ENCODE results near the gene PNMA6E.

Gene PNMA6E

GRCh38 chrX:153449368-153450113 lies 48.4 kb upstream of the PNMA6E start:
- no peak for ATAC-seq
- TF ChIP-seq TSHZ2 (CRISPR knock-in tag; IDR thresholded peaks at IDR 0.05) = no peak
- TF ChIP-seq TOX (CRISPR knock-in tag; IDR thresholded peaks at IDR 0.05; ENCODE audit: borderline replicate concordance) = no peak
- no peak for TF ChIP-seq ZFP30 (CRISPR knock-in tag; IDR thresholded peaks at IDR 0.05)
- TF ChIP-seq GLIS3 (CRISPR knock-in tag; IDR thresholded peaks at IDR 0.05) = no peak
- no peak for TF ChIP-seq ZNF70 (CRISPR knock-in tag; IDR thresholded peaks at IDR 0.05)
- TF ChIP-seq ZC3H10 (CRISPR knock-in tag; IDR thresholded peaks at IDR 0.05) = no peak

DNA sequence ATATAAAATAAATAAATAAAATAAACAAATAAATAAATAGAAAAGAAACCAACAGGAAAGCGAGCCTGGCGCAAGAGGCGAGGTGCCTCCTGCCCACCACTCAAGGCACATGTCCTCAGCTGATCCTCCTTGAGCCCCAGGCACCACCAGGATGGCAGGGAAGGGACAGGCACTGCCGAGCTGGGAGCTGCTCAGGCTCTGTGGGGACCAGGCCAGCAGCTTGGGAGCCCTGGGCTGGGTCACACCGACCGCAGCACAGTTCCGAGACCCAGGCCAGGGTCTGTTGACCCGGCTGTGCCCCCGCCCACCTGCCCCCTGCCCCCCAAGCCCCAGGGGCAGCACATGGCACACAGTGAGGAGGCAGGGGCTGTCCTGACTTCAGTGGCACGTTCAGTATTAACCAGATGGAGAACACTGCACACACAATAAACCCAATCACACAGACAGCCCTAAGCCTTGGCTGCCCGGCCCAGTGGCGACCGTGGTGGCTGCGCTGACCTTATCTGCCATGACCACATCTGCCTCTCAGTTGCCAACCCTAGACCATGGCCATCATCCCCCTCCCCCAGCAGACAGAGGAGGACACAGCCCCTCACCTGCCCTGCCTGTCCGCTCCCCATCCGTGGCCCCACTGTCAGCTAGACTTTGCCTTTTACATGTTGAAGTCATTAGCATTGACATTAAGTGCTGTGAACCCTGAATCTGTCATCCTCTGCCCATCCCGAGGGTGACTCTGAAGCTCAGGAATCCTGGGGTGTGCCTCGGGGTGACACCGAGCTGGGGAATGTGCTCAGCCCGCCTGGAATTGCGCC lies 47.6 kb upstream of the PNMA6E start:
- ATAC-seq = no peak
- TF ChIP-seq PATZ1 (CRISPR knock-in tag; IDR thresholded peaks at IDR 0.05; ENCODE audit: borderline replicate concordance) (no peak), ARNTL (CRISPR knock-in tag; IDR thresholded peaks at IDR 0.05; ENCODE audit: borderline replicate concordance, low read depth) (no peak)

GRCh38 chrX:153447581-153447960 lies 46.4 kb upstream of the PNMA6E start:
- TF ChIP-seq SNAI2 (CRISPR knock-in tag; IDR thresholded peaks at IDR 0.05) (no peak), GLIS3 (CRISPR knock-in tag; IDR thresholded peaks at IDR 0.05) (no peak), ZNF565 (CRISPR knock-in tag; conservative IDR thresholded peaks at IDR 0.05; ENCODE audit: low read depth) (no peak), ZNF8 (CRISPR knock-in tag; IDR thresholded peaks at IDR 0.05) (no peak), ZNF70 (CRISPR knock-in tag; IDR thresholded peaks at IDR 0.05) (no peak), POU6F1 (CRISPR knock-in tag; IDR thresholded peaks at IDR 0.05; ENCODE audit: borderline replicate concordance, low read depth) (no peak), ISL1 (CRISPR knock-in tag; IDR thresholded peaks at IDR 0.05) (no peak), PATZ1 (CRISPR knock-in tag; IDR thresholded peaks at IDR 0.05; ENCODE audit: borderline replicate concordance) (no peak), OSR1 (CRISPR knock-in tag; IDR thresholded peaks at IDR 0.05) (no peak), PPARA (CRISPR knock-in tag; IDR thresholded peaks at IDR 0.05; ENCODE audit: borderline replicate concordance) (no peak), TOX (CRISPR knock-in tag; IDR thresholded peaks at IDR 0.05; ENCODE audit: borderline replicate concordance) (no peak), ARNTL (CRISPR knock-in tag; IDR thresholded peaks at IDR 0.05; ENCODE audit: borderline replicate concordance, low read depth) (no peak), CSDC2 (CRISPR knock-in tag; IDR thresholded peaks at IDR 0.05) (no peak), TCF4 (CRISPR knock-in tag; IDR thresholded peaks at IDR 0.05; ENCODE audit: borderline replicate concordance) (no peak), TSHZ2 (CRISPR knock-in tag; IDR thresholded peaks at IDR 0.05) (no peak), ZFP30 (CRISPR knock-in tag; IDR thresholded peaks at IDR 0.05) (no peak), RARB (CRISPR knock-in tag; IDR thresholded peaks at IDR 0.05) (no peak), ESRRG (CRISPR knock-in tag; IDR thresholded peaks at IDR 0.05) (no peak)
- TF ChIP-seq, protein P1, sequence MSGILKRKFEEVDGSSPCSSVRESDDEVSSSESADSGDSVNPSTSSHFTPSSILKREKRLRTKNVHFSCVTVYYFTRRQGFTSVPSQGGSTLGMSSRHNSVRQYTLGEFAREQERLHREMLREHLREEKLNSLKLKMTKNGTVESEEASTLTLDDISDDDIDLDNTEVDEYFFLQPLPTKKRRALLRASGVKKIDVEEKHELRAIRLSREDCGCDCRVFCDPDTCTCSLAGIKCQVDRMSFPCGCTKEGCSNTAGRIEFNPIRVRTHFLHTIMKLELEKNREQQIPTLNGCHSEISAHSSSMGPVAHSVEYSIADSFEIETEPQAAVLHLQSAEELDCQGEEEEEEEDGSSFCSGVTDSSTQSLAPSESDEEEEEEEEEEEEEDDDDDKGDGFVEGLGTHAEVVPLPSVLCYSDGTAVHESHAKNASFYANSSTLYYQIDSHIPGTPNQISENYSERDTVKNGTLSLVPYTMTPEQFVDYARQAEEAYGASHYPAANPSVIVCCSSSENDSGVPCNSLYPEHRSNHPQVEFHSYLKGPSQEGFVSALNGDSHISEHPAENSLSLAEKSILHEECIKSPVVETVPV (CRISPR knock-in tag; IDR thresholded peaks at IDR 0.05) = no peak
- TF ChIP-seq, protein P2, sequence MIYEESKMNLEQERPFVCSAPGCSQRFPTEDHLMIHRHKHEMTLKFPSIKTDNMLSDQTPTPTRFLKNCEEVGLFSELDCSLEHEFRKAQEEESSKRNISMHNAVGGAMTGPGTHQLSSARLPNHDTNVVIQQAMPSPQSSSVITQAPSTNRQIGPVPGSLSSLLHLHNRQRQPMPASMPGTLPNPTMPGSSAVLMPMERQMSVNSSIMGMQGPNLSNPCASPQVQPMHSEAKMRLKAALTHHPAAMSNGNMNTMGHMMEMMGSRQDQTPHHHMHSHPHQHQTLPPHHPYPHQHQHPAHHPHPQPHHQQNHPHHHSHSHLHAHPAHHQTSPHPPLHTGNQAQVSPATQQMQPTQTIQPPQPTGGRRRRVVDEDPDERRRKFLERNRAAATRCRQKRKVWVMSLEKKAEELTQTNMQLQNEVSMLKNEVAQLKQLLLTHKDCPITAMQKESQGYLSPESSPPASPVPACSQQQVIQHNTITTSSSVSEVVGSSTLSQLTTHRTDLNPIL (CRISPR knock-in tag; IDR thresholded peaks at IDR 0.05; ENCODE audit: low read depth) = no peak
- no peak for ATAC-seq
